ENCODE data around the gene SULT1C2.

Gene SULT1C2

DNA sequence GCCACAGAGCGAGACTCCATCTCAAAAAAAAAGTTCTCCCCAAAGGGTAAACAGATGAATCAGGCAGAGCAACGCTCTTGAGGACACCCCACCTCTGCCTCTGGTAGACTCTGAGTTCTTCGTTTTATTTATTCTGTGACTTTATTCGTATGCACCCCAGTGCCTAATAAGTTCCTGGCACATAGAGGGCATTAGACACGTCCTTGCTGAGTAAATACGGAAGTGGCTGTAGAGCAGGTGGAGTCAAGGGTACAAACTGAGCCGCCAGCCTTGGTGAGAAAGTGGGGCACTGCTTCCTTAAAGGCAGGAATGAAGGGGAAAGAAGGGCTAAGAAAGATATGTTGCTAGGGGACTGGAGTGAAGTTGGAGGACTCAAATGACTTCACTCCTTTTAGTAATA lies 12.9 kb downstream of the SULT1C2 start:
- Histone ChIP-seq H3K9ac (ENCODE audit: low read length) (no peak overlapping the region), H3K36me3 (ENCODE audit: control insufficient read depth, insufficient read depth, low read length) (peaks cover 15% of the 10 kb centered on the region), H3K4me3 (ENCODE audit: low read length) (no peak overlapping the region), H3K9me3 (ENCODE audit: control insufficient read depth, low read length) (no peaks in the 10 kb centered on the region), H3K4me1 (ENCODE audit: control insufficient read depth, insufficient read depth, low read length) (peaks cover 17% of the 10 kb centered on the region), H3K27me3 (ENCODE audit: control insufficient read depth, insufficient read depth, low read length) (no peaks in the 10 kb centered on the region)

- Histone ChIP-seq H3K9me3 (ENCODE audit: control insufficient read depth, low read length) (no peaks in the 10 kb centered on the region), H3K4me3 (ENCODE audit: low read length) (no peak overlapping the region), H3K9ac (ENCODE audit: low read length) (no peak overlapping the region), H3K36me3 (ENCODE audit: control insufficient read depth, insufficient read depth, low read length) (peaks cover 27% of the 10 kb centered on the region), H3K4me1 (ENCODE audit: control insufficient read depth, insufficient read depth, low read length) (peaks cover 13% of the 10 kb centered on the region), H3K27me3 (ENCODE audit: control insufficient read depth, insufficient read depth, low read length) (no peaks in the 10 kb centered on the region)
Measured at GRCh38 chr2:108304975-108305374, 16.3 kb downstream of the SULT1C2 start.

DNA sequence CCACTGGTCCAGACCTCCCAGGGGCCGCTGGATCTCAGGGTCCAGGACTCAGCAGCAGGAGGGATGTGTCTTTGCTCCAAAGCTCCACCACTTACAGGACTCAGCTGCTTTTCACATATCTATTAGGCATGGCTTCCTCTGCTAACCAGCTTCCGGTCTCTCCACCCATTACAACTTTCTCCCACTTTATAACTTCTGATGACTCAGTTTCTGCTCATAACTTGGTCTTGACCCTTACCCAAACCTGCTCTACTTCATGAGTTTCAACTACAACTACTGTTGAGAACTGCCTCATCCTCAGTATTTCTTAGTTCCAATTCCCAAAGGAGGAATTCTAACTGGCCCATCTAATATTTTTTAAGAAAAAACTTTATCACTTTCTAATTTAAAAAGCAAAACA lies 17.2 kb downstream of the SULT1C2 start:
- Histone ChIP-seq H3K4me1 (ENCODE audit: control insufficient read depth, insufficient read depth, low read length) (peaks cover 13% of the 10 kb centered on the region), H3K27me3 (ENCODE audit: control insufficient read depth, insufficient read depth, low read length) (no peaks in the 10 kb centered on the region), H3K36me3 (ENCODE audit: control insufficient read depth, insufficient read depth, low read length) (peaks cover 26% of the 10 kb centered on the region), H3K9ac (ENCODE audit: low read length) (no peak overlapping the region), H3K4me3 (ENCODE audit: low read length) (no peak overlapping the region), H3K9me3 (ENCODE audit: control insufficient read depth, low read length) (no peaks in the 10 kb centered on the region)

GRCh38 chr2:108309903-108310302 lies 21.2 kb downstream of the SULT1C2 start:
- Histone ChIP-seq H3K4me3 (ENCODE audit: low read length) (no peak overlapping the region), H3K36me3 (ENCODE audit: control insufficient read depth, insufficient read depth, low read length) (peaks cover 11% of the 10 kb centered on the region), H3K9ac (ENCODE audit: low read length) (no peak overlapping the region), H3K9me3 (ENCODE audit: control insufficient read depth, low read length) (no peaks in the 10 kb centered on the region), H3K27me3 (ENCODE audit: control insufficient read depth, insufficient read depth, low read length) (no peaks in the 10 kb centered on the region), H3K4me1 (ENCODE audit: control insufficient read depth, insufficient read depth, low read length) (peaks cover 18% of the 10 kb centered on the region)

DNA sequence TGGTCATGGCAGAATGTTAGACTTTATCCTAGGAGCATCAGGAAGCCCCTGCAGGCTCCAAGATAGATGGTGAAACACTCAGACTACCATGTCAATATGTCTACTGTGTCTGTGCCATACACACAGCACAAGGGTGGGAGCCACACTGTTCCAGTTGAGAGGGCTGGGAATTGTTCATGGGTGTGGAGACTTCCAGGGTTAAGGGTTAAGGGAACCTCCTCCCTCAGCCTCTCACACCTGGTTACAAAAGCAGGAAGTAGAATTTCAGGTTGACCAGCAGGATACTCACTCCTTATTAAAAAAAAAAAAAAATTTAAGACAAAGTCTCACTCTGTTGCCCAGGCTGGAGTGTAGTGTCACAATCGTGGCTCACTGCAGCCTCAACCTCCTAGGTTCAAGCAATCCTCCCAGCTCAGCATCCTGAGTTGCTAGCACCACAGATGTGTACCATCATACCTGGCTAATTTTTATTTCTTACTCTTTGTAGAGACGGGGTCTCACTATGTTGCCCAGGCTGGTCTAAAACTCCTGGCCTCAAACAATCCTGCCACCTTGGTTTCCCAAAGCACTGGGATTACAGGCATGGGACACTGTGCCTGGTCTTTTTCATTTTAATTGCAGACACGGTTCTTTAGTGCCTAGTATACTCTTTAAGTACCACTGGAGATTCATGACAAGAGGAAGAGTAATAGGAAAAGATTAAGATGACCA lies 26.0 kb downstream of the SULT1C2 start:
- no peaks in the 10 kb centered on the region for H3K27me3 ChIP-seq (ENCODE audit: control insufficient read depth, insufficient read depth, low read length)
- peaks cover 18% of the 10 kb centered on the region for H3K4me1 ChIP-seq (ENCODE audit: control insufficient read depth, insufficient read depth, low read length)
- H3K36me3 ChIP-seq (ENCODE audit: control insufficient read depth, insufficient read depth, low read length), result no peaks in the 10 kb centered on the region
- H3K4me3 ChIP-seq (ENCODE audit: low read length), result no peak overlapping the region
- peak overlapping the region; percentile 5 for H3K9ac ChIP-seq (ENCODE audit: low read length)
- H3K9me3 ChIP-seq (ENCODE audit: control insufficient read depth, low read length), result no peaks in the 10 kb centered on the region

DNA sequence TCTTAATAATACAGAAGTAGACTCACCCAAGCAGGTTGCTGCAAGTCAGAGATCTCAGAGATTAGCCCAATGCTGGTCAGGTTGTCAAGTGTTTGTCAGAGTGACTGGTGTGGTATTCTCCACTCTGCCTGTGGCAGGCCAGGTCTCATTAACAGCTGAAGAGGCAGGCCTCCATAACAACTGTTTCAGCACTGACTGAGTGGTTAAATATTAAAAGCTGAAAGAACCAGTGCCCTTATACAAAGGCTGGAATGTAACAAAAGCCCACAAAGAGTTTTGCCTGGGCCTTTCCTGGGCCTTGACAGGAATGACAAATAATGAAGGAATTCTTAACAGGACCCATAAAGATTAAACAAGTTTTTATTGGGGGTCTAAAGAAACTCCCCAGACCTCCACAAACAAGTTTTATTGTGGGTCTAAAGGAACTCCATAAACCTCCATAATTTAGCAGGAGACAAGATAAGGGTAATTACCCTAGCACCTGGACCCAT lies 26.8 kb downstream of the SULT1C2 start:
- no peak overlapping the region for H3K4me3 ChIP-seq (ENCODE audit: low read length)
- peaks cover 18% of the 10 kb centered on the region for H3K4me1 ChIP-seq (ENCODE audit: control insufficient read depth, insufficient read depth, low read length)
- H3K36me3 ChIP-seq (ENCODE audit: control insufficient read depth, insufficient read depth, low read length), result no peaks in the 10 kb centered on the region
- H3K27me3 ChIP-seq (ENCODE audit: control insufficient read depth, insufficient read depth, low read length), result no peaks in the 10 kb centered on the region
- no peak overlapping the region for H3K9ac ChIP-seq (ENCODE audit: low read length)
- H3K9me3 ChIP-seq (ENCODE audit: control insufficient read depth, low read length), result no peaks in the 10 kb centered on the region

DNA sequence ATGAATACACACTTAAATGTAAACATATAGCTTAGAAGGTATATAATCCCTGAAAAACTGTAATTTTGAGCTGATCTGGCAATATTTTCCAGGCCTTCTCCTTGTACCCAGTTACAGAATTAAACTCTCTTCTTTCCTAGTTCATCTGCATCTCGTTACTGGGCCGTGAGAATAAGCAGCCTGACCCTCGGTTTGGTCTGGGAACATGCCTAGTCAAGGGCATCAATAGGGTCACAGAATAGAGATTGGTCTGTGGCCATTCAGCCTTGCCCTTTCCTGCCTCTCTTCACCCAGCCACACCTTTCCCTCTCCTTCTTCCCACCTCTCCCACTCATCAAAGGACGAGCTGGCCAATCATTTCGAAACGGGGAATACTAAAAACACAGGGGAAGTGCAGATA lies 27.3 kb downstream of the SULT1C2 start:
- Histone ChIP-seq H3K9ac (ENCODE audit: low read length) (no peak overlapping the region), H3K4me1 (ENCODE audit: control insufficient read depth, insufficient read depth, low read length) (peaks cover 18% of the 10 kb centered on the region), H3K4me3 (ENCODE audit: low read length) (no peak overlapping the region), H3K9me3 (ENCODE audit: control insufficient read depth, low read length) (no peaks in the 10 kb centered on the region), H3K27me3 (ENCODE audit: control insufficient read depth, insufficient read depth, low read length) (no peaks in the 10 kb centered on the region), H3K36me3 (ENCODE audit: control insufficient read depth, insufficient read depth, low read length) (no peaks in the 10 kb centered on the region)

DNA sequence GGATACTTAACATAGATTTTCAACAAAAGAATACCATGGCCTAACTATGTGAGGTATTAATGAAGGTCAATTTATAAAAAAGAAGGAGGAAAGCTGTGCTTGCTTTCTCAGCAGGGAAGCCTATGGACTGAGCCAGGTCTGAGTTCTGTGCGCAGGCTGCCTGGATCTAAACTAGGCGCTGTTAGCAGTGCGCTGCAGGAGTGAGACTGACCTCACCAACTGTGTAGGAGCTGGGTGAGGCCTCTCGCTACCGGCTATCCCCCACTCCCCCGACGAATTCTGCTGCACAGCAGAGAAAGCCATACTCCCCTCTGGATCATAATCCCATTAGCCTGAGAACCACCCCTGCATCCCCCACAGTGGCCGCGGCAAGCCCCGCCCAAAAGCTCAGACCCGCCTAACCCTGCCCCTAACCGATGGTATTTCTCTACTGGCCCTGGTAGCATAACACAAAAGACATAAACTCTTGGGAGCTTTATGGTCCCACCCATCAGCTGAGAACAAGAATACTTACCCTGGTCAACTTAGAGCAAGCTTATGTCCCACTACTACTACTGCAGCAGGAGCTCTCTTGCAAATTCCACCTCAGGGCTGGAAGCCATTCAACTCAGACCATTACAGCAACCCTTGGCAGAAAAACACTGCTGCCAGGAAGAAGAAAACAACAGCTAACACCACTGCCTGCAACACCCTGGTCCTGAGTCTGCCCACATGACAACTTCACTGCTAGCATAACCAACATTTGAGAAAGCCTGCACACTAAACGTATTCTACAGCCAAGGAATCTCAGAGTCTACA lies 28.0 kb downstream of the SULT1C2 start:
- no peak overlapping the region for H3K4me3 ChIP-seq (ENCODE audit: low read length)
- H3K9me3 ChIP-seq (ENCODE audit: control insufficient read depth, low read length), result no peaks in the 10 kb centered on the region
- H3K27me3 ChIP-seq (ENCODE audit: control insufficient read depth, insufficient read depth, low read length), result no peaks in the 10 kb centered on the region
- no peak overlapping the region for H3K9ac ChIP-seq (ENCODE audit: low read length)
- H3K36me3 ChIP-seq (ENCODE audit: control insufficient read depth, insufficient read depth, low read length), result no peaks in the 10 kb centered on the region
- H3K4me1 ChIP-seq (ENCODE audit: control insufficient read depth, insufficient read depth, low read length), result peaks cover 18% of the 10 kb centered on the region

- Histone ChIP-seq H3K4me1 (ENCODE audit: control insufficient read depth, insufficient read depth, low read length) (peaks cover under 1% of the 10 kb centered on the region), H3K9ac (ENCODE audit: low read length) (no peak overlapping the region), H3K36me3 (ENCODE audit: control insufficient read depth, insufficient read depth, low read length) (no peaks in the 10 kb centered on the region), H3K9me3 (ENCODE audit: control insufficient read depth, low read length) (no peaks in the 10 kb centered on the region), H3K27me3 (ENCODE audit: control insufficient read depth, insufficient read depth, low read length) (no peaks in the 10 kb centered on the region), H3K4me3 (ENCODE audit: low read length) (no peak overlapping the region)
Measured at GRCh38 chr2:108320326-108320922, 31.7 kb downstream of the SULT1C2 start.

GRCh38 chr2:108323619-108324018 lies 34.9 kb downstream of the SULT1C2 start:
- Histone ChIP-seq H3K9ac (ENCODE audit: low read length) (no peak overlapping the region), H3K36me3 (ENCODE audit: control insufficient read depth, insufficient read depth, low read length) (no peaks in the 10 kb centered on the region), H3K4me3 (ENCODE audit: low read length) (no peak overlapping the region), H3K9me3 (ENCODE audit: control insufficient read depth, low read length) (no peaks in the 10 kb centered on the region), H3K27me3 (ENCODE audit: control insufficient read depth, insufficient read depth, low read length) (no peaks in the 10 kb centered on the region), H3K4me1 (ENCODE audit: control insufficient read depth, insufficient read depth, low read length) (no peaks in the 10 kb centered on the region)

DNA sequence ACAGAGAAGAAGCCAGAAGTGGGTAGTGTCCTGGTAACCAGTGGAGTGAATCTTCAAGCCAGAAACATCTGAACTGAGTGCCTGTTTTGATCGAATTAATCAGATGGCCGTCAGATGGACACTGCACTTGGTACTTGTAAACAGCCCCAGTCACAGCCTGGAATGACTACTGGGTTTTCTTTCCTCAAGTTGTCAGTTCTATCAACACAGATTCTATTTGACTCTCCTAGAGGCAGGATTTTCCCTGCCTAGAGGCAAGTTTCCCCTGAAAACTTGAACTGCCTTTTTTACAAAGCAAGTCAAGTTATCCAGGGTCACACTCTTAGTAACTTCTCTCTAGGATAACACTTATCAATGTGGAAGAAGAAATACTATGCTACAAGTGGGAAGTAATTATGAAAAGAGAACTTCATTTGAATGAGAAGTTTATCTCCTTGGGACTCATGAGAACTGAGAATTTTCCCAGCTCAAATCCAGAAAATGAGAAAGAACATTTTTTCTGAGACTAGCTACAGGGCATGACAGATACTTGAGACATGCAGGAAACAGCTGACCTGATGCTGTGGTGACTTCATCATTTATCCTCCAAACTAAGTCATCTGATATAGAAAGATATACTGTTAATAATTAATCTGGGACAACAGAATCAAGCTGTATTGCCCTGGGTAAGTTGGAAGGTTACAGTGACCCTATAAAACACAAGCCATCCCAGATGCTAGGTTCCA lies 36.0 kb downstream of the SULT1C2 start:
- Histone ChIP-seq H3K4me3 (ENCODE audit: low read length) (no peak overlapping the region), H3K27me3 (ENCODE audit: control insufficient read depth, insufficient read depth, low read length) (no peaks in the 10 kb centered on the region), H3K9me3 (ENCODE audit: control insufficient read depth, low read length) (no peaks in the 10 kb centered on the region), H3K9ac (ENCODE audit: low read length) (no peak overlapping the region), H3K4me1 (ENCODE audit: control insufficient read depth, insufficient read depth, low read length) (no peaks in the 10 kb centered on the region), H3K36me3 (ENCODE audit: control insufficient read depth, insufficient read depth, low read length) (no peaks in the 10 kb centered on the region)
